Measurements from ENCODE around the gene RPL32. TPM values are rescaled to one million over a fixed set of nuclear protein-coding genes. Genes with fewer than 3 reads are reported as not detected.

RPL32 gene
- total and polyA plus RNA-seq, 9 of the 15 experiments (the other 6 are each of a cell fraction or from before 2014, with no cell fraction given): 2,738 to 6,200 (median 4,286) TPM

DNA sequence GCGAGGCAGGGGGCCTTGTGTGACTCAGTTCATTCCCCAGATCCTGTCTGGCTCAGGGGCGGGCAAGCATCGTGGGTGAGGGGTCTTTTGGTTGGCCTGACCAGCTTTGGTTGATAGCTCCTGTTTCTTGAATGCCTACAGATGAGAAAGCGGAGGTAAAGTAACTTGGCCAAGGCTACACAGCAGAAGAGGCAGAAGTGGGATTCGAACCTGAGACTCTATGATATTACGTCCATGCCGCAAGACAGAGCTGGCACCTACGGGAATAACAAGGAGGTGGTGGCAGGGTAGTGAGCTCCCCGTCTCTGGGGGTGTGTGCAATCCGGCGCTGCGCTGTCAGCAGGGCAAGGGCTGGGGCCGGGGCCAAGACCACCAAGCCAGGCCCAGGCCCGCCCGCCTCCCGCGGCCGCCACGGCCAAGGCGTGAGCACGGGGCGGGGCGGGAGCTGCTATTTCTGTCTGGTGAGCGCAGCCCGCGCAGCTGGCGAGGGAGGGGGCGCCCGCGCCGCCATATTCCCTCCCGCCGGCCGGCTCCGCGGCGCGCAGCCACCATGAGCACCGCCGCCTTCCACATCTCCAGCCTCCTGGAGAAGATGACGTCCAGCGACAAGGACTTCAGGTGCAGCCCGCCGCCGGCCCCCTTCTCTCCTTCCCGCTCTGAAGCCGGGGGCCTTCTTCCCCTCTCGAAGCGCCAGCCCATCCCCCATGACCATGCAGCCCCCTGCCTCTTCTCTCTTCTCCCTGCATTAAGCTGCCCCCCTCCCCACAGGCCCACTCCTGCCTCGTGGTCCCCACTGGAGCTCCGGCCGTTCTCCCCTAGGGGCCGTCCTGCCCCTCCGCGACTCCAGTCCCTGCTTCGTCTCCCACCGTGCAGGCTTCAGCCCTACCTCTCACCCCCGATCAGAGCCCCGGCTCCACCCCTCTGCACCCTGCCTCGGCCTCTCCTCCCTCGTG is 44.9 kb downstream of the RPL32 start, which contains the start of gene CAND2 (continued):
- TF ChIP-seq, protein P1, sequence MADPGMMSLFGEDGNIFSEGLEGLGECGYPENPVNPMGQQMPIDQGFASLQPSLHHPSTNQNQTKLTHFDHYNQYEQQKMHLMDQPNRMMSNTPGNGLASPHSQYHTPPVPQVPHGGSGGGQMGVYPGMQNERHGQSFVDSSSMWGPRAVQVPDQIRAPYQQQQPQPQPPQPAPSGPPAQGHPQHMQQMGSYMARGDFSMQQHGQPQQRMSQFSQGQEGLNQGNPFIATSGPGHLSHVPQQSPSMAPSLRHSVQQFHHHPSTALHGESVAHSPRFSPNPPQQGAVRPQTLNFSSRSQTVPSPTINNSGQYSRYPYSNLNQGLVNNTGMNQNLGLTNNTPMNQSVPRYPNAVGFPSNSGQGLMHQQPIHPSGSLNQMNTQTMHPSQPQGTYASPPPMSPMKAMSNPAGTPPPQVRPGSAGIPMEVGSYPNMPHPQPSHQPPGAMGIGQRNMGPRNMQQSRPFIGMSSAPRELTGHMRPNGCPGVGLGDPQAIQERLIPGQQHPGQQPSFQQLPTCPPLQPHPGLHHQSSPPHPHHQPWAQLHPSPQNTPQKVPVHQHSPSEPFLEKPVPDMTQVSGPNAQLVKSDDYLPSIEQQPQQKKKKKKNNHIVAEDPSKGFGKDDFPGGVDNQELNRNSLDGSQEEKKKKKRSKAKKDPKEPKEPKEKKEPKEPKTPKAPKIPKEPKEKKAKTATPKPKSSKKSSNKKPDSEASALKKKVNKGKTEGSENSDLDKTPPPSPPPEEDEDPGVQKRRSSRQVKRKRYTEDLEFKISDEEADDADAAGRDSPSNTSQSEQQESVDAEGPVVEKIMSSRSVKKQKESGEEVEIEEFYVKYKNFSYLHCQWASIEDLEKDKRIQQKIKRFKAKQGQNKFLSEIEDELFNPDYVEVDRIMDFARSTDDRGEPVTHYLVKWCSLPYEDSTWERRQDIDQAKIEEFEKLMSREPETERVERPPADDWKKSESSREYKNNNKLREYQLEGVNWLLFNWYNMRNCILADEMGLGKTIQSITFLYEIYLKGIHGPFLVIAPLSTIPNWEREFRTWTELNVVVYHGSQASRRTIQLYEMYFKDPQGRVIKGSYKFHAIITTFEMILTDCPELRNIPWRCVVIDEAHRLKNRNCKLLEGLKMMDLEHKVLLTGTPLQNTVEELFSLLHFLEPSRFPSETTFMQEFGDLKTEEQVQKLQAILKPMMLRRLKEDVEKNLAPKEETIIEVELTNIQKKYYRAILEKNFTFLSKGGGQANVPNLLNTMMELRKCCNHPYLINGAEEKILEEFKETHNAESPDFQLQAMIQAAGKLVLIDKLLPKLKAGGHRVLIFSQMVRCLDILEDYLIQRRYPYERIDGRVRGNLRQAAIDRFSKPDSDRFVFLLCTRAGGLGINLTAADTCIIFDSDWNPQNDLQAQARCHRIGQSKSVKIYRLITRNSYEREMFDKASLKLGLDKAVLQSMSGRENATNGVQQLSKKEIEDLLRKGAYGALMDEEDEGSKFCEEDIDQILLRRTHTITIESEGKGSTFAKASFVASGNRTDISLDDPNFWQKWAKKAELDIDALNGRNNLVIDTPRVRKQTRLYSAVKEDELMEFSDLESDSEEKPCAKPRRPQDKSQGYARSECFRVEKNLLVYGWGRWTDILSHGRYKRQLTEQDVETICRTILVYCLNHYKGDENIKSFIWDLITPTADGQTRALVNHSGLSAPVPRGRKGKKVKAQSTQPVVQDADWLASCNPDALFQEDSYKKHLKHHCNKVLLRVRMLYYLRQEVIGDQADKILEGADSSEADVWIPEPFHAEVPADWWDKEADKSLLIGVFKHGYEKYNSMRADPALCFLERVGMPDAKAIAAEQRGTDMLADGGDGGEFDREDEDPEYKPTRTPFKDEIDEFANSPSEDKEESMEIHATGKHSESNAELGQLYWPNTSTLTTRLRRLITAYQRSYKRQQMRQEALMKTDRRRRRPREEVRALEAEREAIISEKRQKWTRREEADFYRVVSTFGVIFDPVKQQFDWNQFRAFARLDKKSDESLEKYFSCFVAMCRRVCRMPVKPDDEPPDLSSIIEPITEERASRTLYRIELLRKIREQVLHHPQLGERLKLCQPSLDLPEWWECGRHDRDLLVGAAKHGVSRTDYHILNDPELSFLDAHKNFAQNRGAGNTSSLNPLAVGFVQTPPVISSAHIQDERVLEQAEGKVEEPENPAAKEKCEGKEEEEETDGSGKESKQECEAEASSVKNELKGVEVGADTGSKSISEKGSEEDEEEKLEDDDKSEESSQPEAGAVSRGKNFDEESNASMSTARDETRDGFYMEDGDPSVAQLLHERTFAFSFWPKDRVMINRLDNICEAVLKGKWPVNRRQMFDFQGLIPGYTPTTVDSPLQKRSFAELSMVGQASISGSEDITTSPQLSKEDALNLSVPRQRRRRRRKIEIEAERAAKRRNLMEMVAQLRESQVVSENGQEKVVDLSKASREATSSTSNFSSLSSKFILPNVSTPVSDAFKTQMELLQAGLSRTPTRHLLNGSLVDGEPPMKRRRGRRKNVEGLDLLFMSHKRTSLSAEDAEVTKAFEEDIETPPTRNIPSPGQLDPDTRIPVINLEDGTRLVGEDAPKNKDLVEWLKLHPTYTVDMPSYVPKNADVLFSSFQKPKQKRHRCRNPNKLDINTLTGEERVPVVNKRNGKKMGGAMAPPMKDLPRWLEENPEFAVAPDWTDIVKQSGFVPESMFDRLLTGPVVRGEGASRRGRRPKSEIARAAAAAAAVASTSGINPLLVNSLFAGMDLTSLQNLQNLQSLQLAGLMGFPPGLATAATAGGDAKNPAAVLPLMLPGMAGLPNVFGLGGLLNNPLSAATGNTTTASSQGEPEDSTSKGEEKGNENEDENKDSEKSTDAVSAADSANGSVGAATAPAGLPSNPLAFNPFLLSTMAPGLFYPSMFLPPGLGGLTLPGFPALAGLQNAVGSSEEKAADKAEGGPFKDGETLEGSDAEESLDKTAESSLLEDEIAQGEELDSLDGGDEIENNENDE (IDR thresholded peaks at IDR 0.05; ENCODE audit: low read depth, low read length): no peak
- TF ChIP-seq EZH2 (IDR thresholded peaks at IDR 0.05; ENCODE audit: borderline replicate concordance, low read depth, low read length) (no peak), PTBP1 (IDR thresholded peaks at IDR 0.05; ENCODE audit: low read depth, low read length) (0 out of 2 replicates have a peak, but pooled peaks have one; percentile 78), RHOXF2B (CRISPR knock-in tag; conservative IDR thresholded peaks at IDR 0.05) (no peak), ZNF644 (tag; IDR thresholded peaks at IDR 0.05; ENCODE audit: low read depth) (no peak)
- TF ChIP-seq, protein P2, sequence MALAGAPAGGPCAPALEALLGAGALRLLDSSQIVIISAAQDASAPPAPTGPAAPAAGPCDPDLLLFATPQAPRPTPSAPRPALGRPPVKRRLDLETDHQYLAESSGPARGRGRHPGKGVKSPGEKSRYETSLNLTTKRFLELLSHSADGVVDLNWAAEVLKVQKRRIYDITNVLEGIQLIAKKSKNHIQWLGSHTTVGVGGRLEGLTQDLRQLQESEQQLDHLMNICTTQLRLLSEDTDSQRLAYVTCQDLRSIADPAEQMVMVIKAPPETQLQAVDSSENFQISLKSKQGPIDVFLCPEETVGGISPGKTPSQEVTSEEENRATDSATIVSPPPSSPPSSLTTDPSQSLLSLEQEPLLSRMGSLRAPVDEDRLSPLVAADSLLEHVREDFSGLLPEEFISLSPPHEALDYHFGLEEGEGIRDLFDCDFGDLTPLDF (CRISPR knock-in tag; IDR thresholded peaks at IDR 0.05): peak; percentile 89; the same call in 1 of the 2 replicates
- TF ChIP-seq, protein P3, sequence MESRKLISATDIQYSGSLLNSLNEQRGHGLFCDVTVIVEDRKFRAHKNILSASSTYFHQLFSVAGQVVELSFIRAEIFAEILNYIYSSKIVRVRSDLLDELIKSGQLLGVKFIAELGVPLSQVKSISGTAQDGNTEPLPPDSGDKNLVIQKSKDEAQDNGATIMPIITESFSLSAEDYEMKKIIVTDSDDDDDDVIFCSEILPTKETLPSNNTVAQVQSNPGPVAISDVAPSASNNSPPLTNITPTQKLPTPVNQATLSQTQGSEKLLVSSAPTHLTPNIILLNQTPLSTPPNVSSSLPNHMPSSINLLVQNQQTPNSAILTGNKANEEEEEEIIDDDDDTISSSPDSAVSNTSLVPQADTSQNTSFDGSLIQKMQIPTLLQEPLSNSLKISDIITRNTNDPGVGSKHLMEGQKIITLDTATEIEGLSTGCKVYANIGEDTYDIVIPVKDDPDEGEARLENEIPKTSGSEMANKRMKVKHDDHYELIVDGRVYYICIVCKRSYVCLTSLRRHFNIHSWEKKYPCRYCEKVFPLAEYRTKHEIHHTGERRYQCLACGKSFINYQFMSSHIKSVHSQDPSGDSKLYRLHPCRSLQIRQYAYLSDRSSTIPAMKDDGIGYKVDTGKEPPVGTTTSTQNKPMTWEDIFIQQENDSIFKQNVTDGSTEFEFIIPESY (CRISPR knock-in tag; IDR thresholded peaks at IDR 0.05): 0 out of 2 replicates have a peak, but pooled peaks have one; percentile 3
- TF ChIP-seq, protein P4, sequence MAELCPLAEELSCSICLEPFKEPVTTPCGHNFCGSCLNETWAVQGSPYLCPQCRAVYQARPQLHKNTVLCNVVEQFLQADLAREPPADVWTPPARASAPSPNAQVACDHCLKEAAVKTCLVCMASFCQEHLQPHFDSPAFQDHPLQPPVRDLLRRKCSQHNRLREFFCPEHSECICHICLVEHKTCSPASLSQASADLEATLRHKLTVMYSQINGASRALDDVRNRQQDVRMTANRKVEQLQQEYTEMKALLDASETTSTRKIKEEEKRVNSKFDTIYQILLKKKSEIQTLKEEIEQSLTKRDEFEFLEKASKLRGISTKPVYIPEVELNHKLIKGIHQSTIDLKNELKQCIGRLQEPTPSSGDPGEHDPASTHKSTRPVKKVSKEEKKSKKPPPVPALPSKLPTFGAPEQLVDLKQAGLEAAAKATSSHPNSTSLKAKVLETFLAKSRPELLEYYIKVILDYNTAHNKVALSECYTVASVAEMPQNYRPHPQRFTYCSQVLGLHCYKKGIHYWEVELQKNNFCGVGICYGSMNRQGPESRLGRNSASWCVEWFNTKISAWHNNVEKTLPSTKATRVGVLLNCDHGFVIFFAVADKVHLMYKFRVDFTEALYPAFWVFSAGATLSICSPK (IDR thresholded peaks at IDR 0.05; ENCODE audit: borderline replicate concordance): no peak
